Fibroblast of gingiva (primary cell): Measurements from ENCODE around the gene BUB1B.

Experiments
- DNase-seq: peaks from one replicate; pipeline ENCODE4 v3.0.0-alpha.2; 2011; ENCODE audit warnings: low read depth

The BUB1B gene

GRCh38 chr15:40192942-40193341, 32.1 kb downstream of the BUB1B start:
- peak; percentile 8 for DNase-seq

DNA sequence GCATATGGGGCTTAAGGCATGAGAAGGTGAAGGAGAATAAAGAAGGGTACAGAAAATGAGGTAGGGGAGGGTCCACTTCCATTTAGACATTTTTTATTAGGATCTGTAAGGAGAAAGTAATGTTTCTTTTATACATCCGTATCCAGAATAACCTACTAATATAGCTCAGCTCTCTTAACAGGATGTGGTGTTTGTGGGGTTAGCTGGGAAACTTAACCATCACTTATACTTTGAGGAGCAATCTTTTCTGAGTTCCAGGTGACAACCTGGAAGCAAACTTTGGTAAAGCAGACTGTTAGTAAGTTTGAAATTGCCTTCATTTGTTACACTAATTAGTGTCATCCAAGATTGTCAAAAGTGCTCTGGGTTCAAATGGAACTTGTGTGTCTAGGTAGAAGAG, 36.6 kb downstream of the BUB1B start:
- DNase-seq = no peak

DNA sequence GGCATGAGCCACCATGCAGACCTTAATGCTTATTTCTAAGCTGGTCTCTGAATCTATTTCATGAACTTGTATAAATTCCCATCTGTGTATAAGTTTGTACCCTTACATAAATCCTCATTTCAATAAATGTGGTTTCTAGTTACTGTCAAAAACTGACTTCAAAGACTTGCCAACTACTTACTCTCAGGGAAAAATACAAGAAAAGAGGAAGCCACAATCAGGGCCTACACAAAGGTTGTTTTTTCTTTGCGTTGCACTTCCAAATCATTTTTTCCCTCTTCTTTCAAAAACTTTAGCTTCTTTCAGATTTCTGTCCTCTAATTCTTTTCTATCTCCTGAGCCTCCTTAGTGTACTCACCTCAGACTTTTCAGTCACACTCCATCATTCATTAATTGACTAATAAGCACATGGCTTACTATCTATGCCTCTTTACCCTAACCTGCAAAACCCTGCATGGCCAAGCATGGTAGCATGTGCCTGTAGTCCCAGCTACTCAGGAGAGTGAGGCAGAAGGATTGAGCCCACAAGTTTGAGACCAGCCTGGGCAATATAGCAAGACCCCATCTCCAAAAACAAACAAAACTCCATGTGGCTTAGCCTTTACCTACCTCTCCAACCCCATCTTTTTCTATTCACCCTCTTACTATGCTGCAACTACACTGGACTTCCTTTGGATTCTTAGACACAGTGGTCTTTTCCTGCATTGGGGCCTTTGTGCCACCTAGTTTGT, 37.7 kb downstream of the BUB1B start:
- no peak for DNase-seq

DNA sequence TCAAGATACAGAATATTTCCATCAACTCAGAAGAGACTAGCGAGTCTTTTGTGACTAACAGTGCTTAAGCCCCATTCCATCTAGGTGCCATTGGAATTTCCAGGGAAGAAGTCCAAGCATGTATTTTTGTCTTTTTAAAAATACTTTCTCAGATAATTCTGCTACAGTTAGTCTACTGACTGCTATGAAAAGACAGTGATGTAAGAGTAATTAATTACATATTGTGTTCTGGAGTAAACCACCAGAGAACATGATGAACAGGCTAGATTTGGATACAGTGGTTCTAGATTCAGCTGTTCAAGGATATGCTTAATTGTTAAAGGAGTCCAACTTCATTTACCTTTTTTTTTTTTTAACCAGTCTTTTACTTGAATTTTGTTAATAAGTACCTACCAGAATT, 43.2 kb downstream of the BUB1B start:
- DNase-seq = no peak

DNA sequence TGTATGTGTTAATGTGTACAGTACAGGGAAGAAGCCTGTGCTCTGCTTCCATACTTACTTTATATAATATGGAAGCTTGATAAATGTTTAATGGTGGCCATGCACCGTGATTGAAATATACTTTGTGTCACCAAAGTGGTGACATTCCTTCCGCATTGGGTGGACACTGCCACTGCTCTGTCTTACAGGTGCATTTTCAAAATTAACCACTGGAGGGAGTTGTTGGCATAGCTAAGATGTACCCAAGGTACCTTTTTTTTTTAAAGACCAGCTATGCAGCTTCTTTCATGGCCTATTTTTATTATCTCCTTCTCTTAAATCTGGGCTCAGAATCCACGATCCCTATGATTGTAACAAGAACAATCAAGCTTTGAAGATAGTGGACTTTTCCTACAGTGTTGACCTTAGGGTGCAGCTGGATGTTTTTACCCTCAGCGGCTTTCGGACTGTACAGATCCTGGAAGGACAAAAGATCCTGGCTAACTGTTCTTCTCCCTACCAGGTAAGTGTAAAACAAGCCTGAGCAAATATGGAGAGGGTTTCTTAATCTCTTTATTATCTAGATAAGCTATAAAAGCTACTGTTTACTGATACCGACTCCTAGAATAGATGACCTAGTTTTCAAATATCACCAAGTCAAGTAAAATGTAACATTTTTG, 56.4 kb downstream of the BUB1B start:
- DNase-seq = peak; percentile 69

DNA sequence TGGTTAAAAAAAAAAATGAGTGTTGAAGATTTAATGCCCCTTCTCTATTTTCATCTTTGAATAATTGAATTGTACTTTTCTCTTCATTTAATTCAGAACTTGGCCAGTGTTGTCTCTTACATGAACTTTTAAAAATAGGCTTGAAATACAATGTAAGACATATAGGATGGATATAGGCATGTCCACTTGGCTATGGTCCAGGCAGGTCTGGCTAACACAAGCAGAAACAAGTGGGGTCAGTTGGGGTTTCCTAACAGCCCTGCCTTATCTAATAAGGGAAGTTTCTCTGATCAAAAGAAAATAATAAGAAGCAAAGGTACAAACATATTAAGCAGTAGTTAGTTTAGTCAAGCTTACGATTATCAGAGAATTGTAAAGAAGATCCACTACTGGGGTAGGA, 58.9 kb downstream of the BUB1B start:
- DNase-seq = no peak

DNA sequence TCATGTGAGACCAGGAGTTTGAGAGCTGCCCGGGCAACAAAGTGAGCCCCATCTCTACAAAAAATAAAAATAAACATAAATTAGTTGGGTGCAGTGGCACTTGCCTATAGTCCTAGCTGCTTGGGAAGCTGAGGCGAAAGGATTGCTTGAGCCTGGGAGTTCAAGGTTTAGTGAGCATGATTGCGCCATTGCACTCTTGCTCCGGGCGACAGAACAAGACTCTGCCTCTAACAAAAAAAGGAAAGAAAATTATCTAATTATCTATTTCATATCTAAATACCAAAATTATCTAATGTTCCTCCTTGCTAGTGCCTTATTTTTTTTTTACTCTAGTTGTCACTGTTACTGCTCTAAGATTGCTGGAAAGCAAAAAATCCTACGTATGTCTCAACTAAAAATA, 61.3 kb downstream of the BUB1B start:
- no peak for DNase-seq

DNA sequence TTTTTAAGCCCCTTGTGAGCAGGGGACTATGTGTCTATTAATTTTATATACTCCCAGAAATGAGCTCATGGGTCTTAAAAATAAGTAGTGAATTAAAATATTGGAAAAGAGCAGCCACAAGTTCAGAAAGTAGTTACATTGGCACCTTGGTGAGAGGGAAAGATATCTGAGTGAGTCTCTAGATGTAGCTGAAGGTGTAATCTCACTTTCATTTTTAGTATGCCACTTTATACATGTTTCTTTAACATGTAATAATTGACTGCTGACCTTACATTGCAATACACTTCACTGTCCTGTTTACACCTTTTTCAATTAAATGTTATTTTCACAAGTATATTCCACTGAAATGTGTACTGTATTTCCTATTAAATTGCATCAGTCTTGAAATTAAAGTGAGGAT, 65.9 kb downstream of the BUB1B start:
- no peak for DNase-seq

GRCh38 chr15:40229316-40229715, 68.4 kb downstream of the BUB1B start:
- no peak for DNase-seq

DNA sequence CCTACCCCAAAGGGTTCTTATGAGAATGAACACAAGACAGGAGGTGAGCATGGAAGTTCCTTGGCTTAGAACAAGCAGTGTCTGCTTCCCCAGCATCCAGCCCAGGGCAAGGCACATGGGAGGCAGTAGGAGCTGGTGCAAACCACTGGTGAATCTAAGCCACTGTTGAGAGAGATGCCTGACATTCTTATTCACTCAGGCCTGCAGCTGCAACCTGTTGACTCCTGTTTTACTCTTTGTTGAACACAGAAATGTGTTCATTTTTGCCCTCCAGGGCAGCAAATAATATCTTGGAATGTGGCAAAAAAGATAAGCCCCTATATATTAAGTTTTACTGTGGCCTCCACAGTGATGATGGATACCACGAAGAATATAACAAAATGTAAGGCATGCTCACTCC, 69.1 kb downstream of the BUB1B start:
- no peak for DNase-seq

DNA sequence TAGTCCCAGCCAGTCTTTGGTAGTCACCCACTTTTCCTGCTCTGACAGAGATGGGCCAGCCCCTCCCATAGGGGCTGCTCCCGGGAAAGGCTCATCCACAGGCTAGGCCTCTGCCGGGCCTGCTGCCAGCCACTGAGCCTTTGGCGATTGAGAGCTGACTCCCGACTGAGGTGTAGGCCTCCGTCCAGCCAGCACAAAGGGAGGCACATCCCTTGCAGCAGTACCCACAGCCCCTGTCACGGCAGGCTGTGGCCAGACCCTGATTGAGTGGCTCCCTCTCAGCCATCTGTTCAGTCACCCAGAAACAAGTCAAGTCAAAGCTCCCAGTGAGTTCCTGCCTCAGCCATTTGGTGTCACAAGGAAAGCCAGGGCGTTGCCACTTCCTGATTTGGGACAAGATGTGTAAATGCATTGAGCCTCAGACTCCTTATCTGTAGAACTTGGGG, 71.8 kb downstream of the BUB1B start:
- DNase-seq = no peak

DNA sequence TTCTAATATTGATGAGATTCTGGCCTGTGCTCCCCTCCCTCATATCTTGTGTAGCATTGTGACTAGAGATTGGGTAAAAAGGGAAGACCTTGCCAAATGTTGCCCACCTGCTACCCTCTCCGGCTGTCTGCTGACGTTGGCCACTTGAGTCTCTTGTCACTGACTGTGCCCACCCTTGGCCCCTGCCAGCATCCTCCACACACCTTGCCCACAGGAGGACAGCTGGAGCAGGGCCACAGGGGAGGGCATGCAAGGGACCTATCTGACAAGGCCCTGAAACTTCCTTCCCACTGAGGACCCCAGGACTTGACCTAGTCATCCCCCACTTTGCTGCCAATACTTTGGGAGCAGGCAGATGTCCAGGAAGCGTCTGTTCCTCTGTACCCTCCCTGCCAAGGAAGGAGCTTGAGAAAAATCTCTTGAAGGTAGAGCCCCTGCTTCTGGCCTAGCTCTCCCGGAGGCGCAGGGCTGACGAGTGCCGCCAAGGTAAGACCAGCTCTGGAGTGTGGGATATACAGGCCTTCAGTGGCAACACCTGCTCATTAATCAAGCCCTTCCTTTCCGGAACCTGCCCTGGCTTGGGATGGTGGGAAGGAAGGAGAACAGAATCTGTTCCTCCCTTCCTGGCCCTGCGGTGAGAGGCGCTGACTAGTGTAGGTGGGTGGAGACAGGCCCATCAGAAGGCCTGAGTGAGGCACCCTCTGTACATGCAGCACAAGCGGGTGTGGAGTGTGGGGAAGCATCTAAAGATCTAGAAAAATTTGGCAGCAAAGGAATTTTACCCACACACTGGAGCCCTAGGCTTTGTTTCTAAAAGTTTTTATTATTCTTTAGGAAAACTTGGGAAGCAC, 73.1 kb downstream of the BUB1B start:
- no peak for DNase-seq

DNA sequence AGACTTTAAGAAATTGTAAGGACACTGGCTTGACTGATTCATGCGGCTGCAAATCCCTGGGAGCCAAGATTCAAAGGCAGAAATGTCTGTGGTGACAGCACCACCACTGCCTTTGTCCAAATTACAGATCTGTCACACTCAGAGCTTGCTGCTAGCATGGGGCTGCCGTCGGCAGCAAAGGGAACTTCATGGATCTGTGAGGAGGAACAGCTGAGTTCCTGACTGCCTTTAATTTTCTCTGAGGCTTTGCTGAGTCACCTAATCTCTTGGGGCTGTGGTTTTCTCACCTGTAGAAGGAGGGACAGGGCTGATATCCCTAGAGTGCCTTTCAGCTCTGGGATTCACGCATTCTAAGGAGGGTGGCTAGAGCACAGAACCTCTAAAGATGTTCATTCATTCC, 73.9 kb downstream of the BUB1B start:
- DNase-seq = no peak

- DNase-seq = no peak
Measured at GRCh38 chr15:40235201-40235885, 74.5 kb downstream of the BUB1B start.

- DNase-seq = no peak
Measured at GRCh38 chr15:40238532-40239403, 77.9 kb downstream of the BUB1B start, which contains the start of gene PAK6. TSS of gene PAK6 (plus strand) at chr15:40239063. CDS start at chr15:40264786, 25,723 bp downstream.

DNA sequence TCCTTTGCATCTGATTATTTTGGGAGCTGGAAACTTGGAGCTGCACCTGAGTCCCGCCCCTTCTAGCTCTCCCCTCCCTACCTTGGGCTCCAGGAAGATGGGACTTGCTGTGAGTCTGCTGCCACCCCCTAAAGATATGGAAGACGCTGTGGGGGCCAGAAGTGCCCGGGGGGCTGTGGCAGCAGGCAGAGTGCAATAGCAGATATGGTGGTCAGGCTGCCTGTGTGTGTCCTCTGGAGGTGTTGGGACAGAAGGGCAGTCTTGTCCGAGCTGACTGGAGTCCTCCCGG, 78.5 kb downstream of the BUB1B start:
- no peak for DNase-seq

- DNase-seq = no peak
Measured at GRCh38 chr15:40239693-40240618, 79.1 kb downstream of the BUB1B start.

GRCh38 chr15:40240619-40241221, 79.9 kb downstream of the BUB1B start:
- no peak for DNase-seq

- DNase-seq = no peak
Measured at GRCh38 chr15:40241269-40242212, 80.7 kb downstream of the BUB1B start.
